ENCODE results near the gene MPP3.

DNA sequence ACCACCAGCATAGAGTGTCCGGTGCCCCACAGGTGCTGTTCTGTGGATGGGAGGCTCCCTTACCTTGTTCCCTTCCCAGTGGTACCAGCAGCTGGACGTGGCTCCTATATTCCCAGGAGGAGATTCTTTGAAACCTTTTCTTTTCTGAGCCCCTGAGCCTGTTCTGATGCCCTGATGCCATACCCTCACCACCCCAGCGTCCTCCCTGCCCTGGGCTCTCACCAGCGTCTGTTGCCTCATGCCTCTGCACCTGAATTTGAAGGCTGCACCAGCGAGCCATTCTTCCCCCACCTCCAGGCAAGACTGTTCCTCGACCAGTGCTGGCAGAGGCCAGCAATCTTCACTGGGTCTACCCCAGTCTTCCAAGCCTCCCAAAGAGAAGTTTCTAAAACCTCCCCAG, 74.9 kb downstream of the MPP3 start:
- TF ChIP-seq CTCF (IDR thresholded peaks at IDR 0.05) (no peak), EP300 (IDR thresholded peaks at IDR 0.05) (no peak)

All from tibial nerve (tissue), 4 donors.